Activated T-cell treated with anti-CD3 and anti-CD28 coated beads, Interleukin-2, amount 50 U/mL, for 1 hour (primary cell): ENCODE data around the gene PSTPIP1.

Source experiments
- DNase-seq: peaks from one replicate; pipeline ENCODE4 v3.0.0-alpha.2; 2020

The PSTPIP1 gene

GRCh38 chr15:77001966-77002365 lies 7.0 kb downstream of the PSTPIP1 start:
- DNase-seq, result peak; percentile 13

- peak; percentile 17 for DNase-seq
Measured at GRCh38 chr15:77002436-77002835, 7.5 kb downstream of the PSTPIP1 start.

- DNase-seq, result peak; percentile 68
Measured at GRCh38 chr15:77002954-77003912, 8.3 kb downstream of the PSTPIP1 start.

- DNase-seq, result no peak
Measured at GRCh38 chr15:77004189-77004588, 9.3 kb downstream of the PSTPIP1 start.

- DNase-seq, result no peak
Measured at GRCh38 chr15:77009176-77009575, 14.2 kb downstream of the PSTPIP1 start.

GRCh38 chr15:77009646-77010311 lies 14.9 kb downstream of the PSTPIP1 start:
- no peak for DNase-seq

- DNase-seq, result no peak
Measured at GRCh38 chr15:77010312-77010686, 15.4 kb downstream of the PSTPIP1 start.

- DNase-seq, result no peak
Measured at GRCh38 chr15:77010857-77011256, 15.9 kb downstream of the PSTPIP1 start.

- no peak for DNase-seq
Measured at GRCh38 chr15:77012117-77012712, 17.3 kb downstream of the PSTPIP1 start.

GRCh38 chr15:77012868-77013267 lies 17.9 kb downstream of the PSTPIP1 start:
- DNase-seq, result peak; percentile 63

- peak; percentile 82 for DNase-seq
Measured at GRCh38 chr15:77013776-77014131, 18.8 kb downstream of the PSTPIP1 start.

GRCh38 chr15:77014132-77015081 lies 19.5 kb downstream of the PSTPIP1 start:
- DNase-seq, result no peak

GRCh38 chr15:77015646-77016320 lies 20.9 kb downstream of the PSTPIP1 start:
- DNase-seq, result no peak

- no peak for DNase-seq
Measured at GRCh38 chr15:77016321-77016695, 21.4 kb downstream of the PSTPIP1 start.

- DNase-seq, result no peak
Measured at GRCh38 chr15:77017091-77017660, 22.2 kb downstream of the PSTPIP1 start.

- no peak for DNase-seq
Measured at GRCh38 chr15:77017761-77018720, 23.1 kb downstream of the PSTPIP1 start.

- no peak for DNase-seq
Measured at GRCh38 chr15:77018796-77019505, 24.0 kb downstream of the PSTPIP1 start.

- no peak for DNase-seq
Measured at GRCh38 chr15:77019521-77020331, 24.8 kb downstream of the PSTPIP1 start.
